ENCODE measurements around the gene DOCK3. TPM values are rescaled to one million over a fixed set of nuclear protein-coding genes. Genes with fewer than 3 reads are reported as not detected.

Gene DOCK3
- total RNA-seq, 1 experiment from 2014 or later: 0.15 TPM

GRCh38 chr3:51057121-51057520 lies 382.4 kb downstream of the DOCK3 start:
- peaks cover 42% of the 10 kb centered on the region for H3K27me3 ChIP-seq (ENCODE audit: low read length)
- intact Hi-C loops (cut with micrococcal nuclease): no loop called here
- TF ChIP-seq EZH2phosphoT487 (IDR thresholded peaks at IDR 0.05; ENCODE audit: borderline replicate concordance, low read length): no peak
- no peak for TF ChIP-seq CTCF (conservative IDR thresholded peaks at IDR 0.05; ENCODE audit: low read depth, low read length)
- TF ChIP-seq EZH2 (IDR thresholded peaks at IDR 0.05; ENCODE audit: low read length, unreplicated experiment): no peak
- no peak overlapping the region for H3K9ac ChIP-seq (ENCODE audit: low read length)
- no peak overlapping the region for H3K27ac ChIP-seq (ENCODE audit: low read length)
- ChIA-PET POLR2A (ENCODE audit: unreplicated experiment) (no interaction called here), CTCF (no interaction called here)
- no peaks in the 10 kb centered on the region for H3K4me1 ChIP-seq (ENCODE audit: insufficient read depth, low read length)
- BruUV-seq (replicated peaks): no TSS peak
- ATAC-seq: no peak
- no peak overlapping the region for H2AFZ ChIP-seq (ENCODE audit: low read length)
- no peaks in the 10 kb centered on the region for H3F3A ChIP-seq (ENCODE audit: low read length, unreplicated experiment)
- no peaks in the 10 kb centered on the region for H3K9me2 ChIP-seq (replicated peaks; ENCODE audit: low read length)
- H3K36me3 ChIP-seq (ENCODE audit: low read depth, low read length): no peaks in the 10 kb centered on the region
- H3K79me2 ChIP-seq (ENCODE audit: low read length): no peaks in the 10 kb centered on the region
- H4K20me1 ChIP-seq (ENCODE audit: low read length): no peaks in the 10 kb centered on the region
- H3K4me3 ChIP-seq (ENCODE audit: low read length): no peak overlapping the region
- no peak for DNase-seq
- no peak overlapping the region for H3K4me2 ChIP-seq (ENCODE audit: low read length)
- H3K9me3 ChIP-seq (ENCODE audit: low read length): no peaks in the 10 kb centered on the region

GRCh38 chr3:51063053-51063452 lies 388.3 kb downstream of the DOCK3 start:
- no peaks in the 10 kb centered on the region for H3K9me3 ChIP-seq (ENCODE audit: low read length)
- no TSS peak for BruUV-seq (replicated peaks)
- H3F3A ChIP-seq (ENCODE audit: low read length, unreplicated experiment): no peaks in the 10 kb centered on the region
- no peak for DNase-seq
- H3K79me2 ChIP-seq (ENCODE audit: low read length): no peaks in the 10 kb centered on the region
- peaks cover 52% of the 10 kb centered on the region for H3K27me3 ChIP-seq (ENCODE audit: low read length)
- no peaks in the 10 kb centered on the region for H4K20me1 ChIP-seq (ENCODE audit: low read length)
- TF ChIP-seq CTCF (conservative IDR thresholded peaks at IDR 0.05; ENCODE audit: low read depth, low read length) (no peak), EZH2phosphoT487 (IDR thresholded peaks at IDR 0.05; ENCODE audit: borderline replicate concordance, low read length) (no peak), EZH2 (IDR thresholded peaks at IDR 0.05; ENCODE audit: low read length, unreplicated experiment) (no peak)
- ChIA-PET CTCF (no interaction called here), POLR2A (ENCODE audit: unreplicated experiment) (no interaction called here)
- no peak overlapping the region for H3K4me3 ChIP-seq (ENCODE audit: low read length)
- no peaks in the 10 kb centered on the region for H3K9me2 ChIP-seq (replicated peaks; ENCODE audit: low read length)
- intact Hi-C loops (cut with micrococcal nuclease): no loop called here
- H2AFZ ChIP-seq (ENCODE audit: low read length): no peak overlapping the region
- ATAC-seq: no peak
- no peak overlapping the region for H3K4me2 ChIP-seq (ENCODE audit: low read length)
- no peak overlapping the region for H3K9ac ChIP-seq (ENCODE audit: low read length)
- no peaks in the 10 kb centered on the region for H3K4me1 ChIP-seq (ENCODE audit: insufficient read depth, low read length)
- no peak overlapping the region for H3K27ac ChIP-seq (ENCODE audit: low read length)
- no peaks in the 10 kb centered on the region for H3K36me3 ChIP-seq (ENCODE audit: low read depth, low read length)

- TF ChIP-seq EZH2 (IDR thresholded peaks at IDR 0.05; ENCODE audit: low read length, unreplicated experiment) (no peak), CTCF (conservative IDR thresholded peaks at IDR 0.05; ENCODE audit: low read depth, low read length) (no peak), EZH2phosphoT487 (IDR thresholded peaks at IDR 0.05; ENCODE audit: borderline replicate concordance, low read length) (no peak)
- Histone ChIP-seq H3K9me3 (ENCODE audit: low read length) (no peaks in the 10 kb centered on the region), H2AFZ (ENCODE audit: low read length) (no peak overlapping the region), H3K36me3 (ENCODE audit: low read depth, low read length) (no peaks in the 10 kb centered on the region), H3K4me2 (ENCODE audit: low read length) (no peak overlapping the region), H3F3A (ENCODE audit: low read length, unreplicated experiment) (no peaks in the 10 kb centered on the region), H3K27ac (ENCODE audit: low read length) (no peak overlapping the region), H3K4me1 (ENCODE audit: insufficient read depth, low read length) (no peaks in the 10 kb centered on the region), H3K4me3 (ENCODE audit: low read length) (no peak overlapping the region), H3K79me2 (ENCODE audit: low read length) (no peaks in the 10 kb centered on the region), H3K27me3 (ENCODE audit: low read length) (peaks cover 27% of the 10 kb centered on the region; the same call in 1 of the 2 replicates), H4K20me1 (ENCODE audit: low read length) (no peaks in the 10 kb centered on the region), H3K9me2 (replicated peaks; ENCODE audit: low read length) (no peaks in the 10 kb centered on the region), H3K9ac (ENCODE audit: low read length) (no peak overlapping the region)
- ChIA-PET POLR2A (ENCODE audit: unreplicated experiment) (no interaction called here), CTCF (no interaction called here)
- intact Hi-C loops (cut with micrococcal nuclease): no loop called here
- no peak for DNase-seq
- ATAC-seq: no peak; the same call in 1 of the 2 replicates
- no TSS peak for BruUV-seq (replicated peaks)
Measured at GRCh38 chr3:51075221-51075775, 400.6 kb downstream of the DOCK3 start.

Data from PC-3 (cell line).